HEK293 (cell line): Measurements from ENCODE around the gene HEXIM1.

Source experiments
- CTCF ChIA-PET: fragments of 350-600 bp; formaldehyde crosslinking; extraction: SDS; loops from one replicate; lab custom pipeline; 2021; ENCODE audit warnings: antibody characterized with exemption; lab: Yijun Ruan, JAX
- POLR2A ChIA-PET: fragments of 300-600 bp; formaldehyde crosslinking; extraction: SDS; loops from one replicate; lab custom pipeline; 2020; ENCODE audit warnings: antibody characterized with exemption, inconsistent platforms; lab: Yijun Ruan, JAX
- H3K27ac ChIP-seq: fragments of 200-500 bp; sonication (Bioruptor generic); 2 replicates; pipeline ENCODE4 v1.5.1; 2014; ENCODE audit warnings: low read depth, low read length, control low read depth, inconsistent platforms; ENCODE audit errors: extremely low read depth
- H3K36me3 ChIP-seq, 2 experiments: fragments of 200-500 bp in 1 of 2; sonication (Bioruptor generic) in 1 of 2; 1 replicate in 1 of 2; 2 replicates in 1 of 2; pipeline ENCODE4 v1.5.1; 2014 to 2017; ENCODE audit warnings: inconsistent platforms in 2 of 2, low read length in 2 of 2; ENCODE audit not compliant: control insufficient read depth in 2 of 2, insufficient read depth in 1 of 2
- H3K4me1 ChIP-seq: fragments of 200-500 bp; sonication (Bioruptor generic); 2 replicates; pipeline ENCODE4 v1.5.1; 2014; ENCODE audit warnings: mild to moderate bottlenecking, low read length, inconsistent platforms; ENCODE audit not compliant: control insufficient read depth, insufficient read depth
- H3K4me3 ChIP-seq: 2 replicates; pipeline ENCODE4 v1.5.1; 2011; ENCODE audit warnings: low read depth, mild to moderate bottlenecking, control low read depth, low read length, moderate library complexity
- H3K9me3 ChIP-seq: fragments of 200-500 bp; sonication (Bioruptor generic); 2 replicates; pipeline ENCODE4 v1.5.1; 2014; ENCODE audit warnings: low read depth, low read length, inconsistent platforms; ENCODE audit not compliant: control insufficient read depth, insufficient read depth
- BCL11A ChIP-seq: fragments of 450-650 bp; formaldehyde crosslinking; IDR thresholded peaks from 2 replicates; pipeline ENCODE4 v1.5.1; 2016; ENCODE audit warnings: low read depth, missing biosample characterization, missing genetic modification characterization
- IKZF3 ChIP-seq: fragments of 450-650 bp; IDR thresholded peaks from 2 replicates; pipeline ENCODE4 v1.5.0; 2018; ENCODE audit warnings: missing biosample characterization, mild to moderate bottlenecking, missing genetic modification characterization, moderate library complexity
- OSR2 ChIP-seq: fragments of 450-650 bp; formaldehyde crosslinking; IDR thresholded peaks from 2 replicates; pipeline ENCODE4 v1.5.1; 2016; ENCODE audit warnings: missing biosample characterization, missing genetic modification characterization
- PRDM4 ChIP-seq: fragments of 450-650 bp; formaldehyde crosslinking; IDR thresholded peaks from 2 replicates; pipeline ENCODE4 v1.5.1; 2017; ENCODE audit warnings: missing biosample characterization, missing genetic modification characterization
- RBAK ChIP-seq: fragments of 450-650 bp; formaldehyde crosslinking; IDR thresholded peaks from 2 replicates; pipeline ENCODE4 v1.5.1; 2016; ENCODE audit warnings: missing biosample characterization, missing genetic modification characterization
- WT1 ChIP-seq: fragments of 450-650 bp; formaldehyde crosslinking; IDR thresholded peaks from 2 replicates; pipeline ENCODE4 v1.5.1; 2016; ENCODE audit warnings: missing biosample characterization, missing genetic modification characterization
- ZBTB20 ChIP-seq: fragments of 450-650 bp; formaldehyde crosslinking; IDR thresholded peaks from 2 replicates; pipeline ENCODE4 v1.5.1; 2016; ENCODE audit warnings: missing biosample characterization, missing genetic modification characterization
- ZBTB7A ChIP-seq: fragments of 450-650 bp; formaldehyde crosslinking; IDR thresholded peaks from 2 replicates; pipeline ENCODE4 v1.5.1; 2016; ENCODE audit warnings: low read depth, missing biosample characterization, missing genetic modification characterization
- ZFP3 ChIP-seq: fragments of 450-650 bp; formaldehyde crosslinking; IDR thresholded peaks from 2 replicates; pipeline ENCODE4 v1.5.1; 2016; ENCODE audit warnings: low read depth, missing biosample characterization, missing genetic modification characterization
- ZIC2 ChIP-seq: fragments of 450-650 bp; formaldehyde crosslinking; IDR thresholded peaks from 2 replicates; pipeline ENCODE4 v1.5.1; 2016; ENCODE audit warnings: missing biosample characterization, missing genetic modification characterization
- ZNF211 ChIP-seq: fragments of 450-650 bp; formaldehyde crosslinking; IDR thresholded peaks from 2 replicates; pipeline ENCODE4 v1.5.1; 2016; ENCODE audit warnings: low read depth, missing biosample characterization, missing genetic modification characterization
- ZNF24 ChIP-seq: fragments of 450-650 bp; formaldehyde crosslinking; IDR thresholded peaks from 2 replicates; pipeline ENCODE4 v1.5.1; 2016; ENCODE audit warnings: missing biosample characterization, missing genetic modification characterization
- ZNF324 ChIP-seq: fragments of 450-650 bp; formaldehyde crosslinking; IDR thresholded peaks from 2 replicates; pipeline ENCODE4 v1.5.1; 2016; ENCODE audit warnings: missing biosample characterization, missing genetic modification characterization
- ZNF341 ChIP-seq: fragments of 450-650 bp; formaldehyde crosslinking; IDR thresholded peaks from 2 replicates; pipeline ENCODE4; 2016; ENCODE audit warnings: low read depth, missing biosample characterization, missing genetic modification characterization
- ZNF600 ChIP-seq: fragments of 450-650 bp; formaldehyde crosslinking; IDR thresholded peaks from 2 replicates; pipeline ENCODE4 v1.5.1; 2016; ENCODE audit warnings: missing biosample characterization, missing genetic modification characterization
- ZNF654 ChIP-seq: fragments of 450-650 bp; formaldehyde crosslinking; IDR thresholded peaks from 2 replicates; pipeline ENCODE4 v1.5.1; 2016; ENCODE audit warnings: low read depth, missing biosample characterization, missing genetic modification characterization
- ZSCAN30 ChIP-seq: fragments of 450-650 bp; IDR thresholded peaks from 2 replicates; pipeline ENCODE4 v1.5.1; 2018; ENCODE audit warnings: missing biosample characterization, mild to moderate bottlenecking, missing genetic modification characterization, moderate library complexity
- TF ChIP-seq, protein P1 (sequence below): fragments of 450-650 bp; formaldehyde crosslinking; IDR thresholded peaks from 2 replicates; pipeline ENCODE4 v1.5.1; 2016; ENCODE audit warnings: missing biosample characterization, missing genetic modification characterization
- TF ChIP-seq, protein P2 (sequence below): fragments of 450-650 bp; formaldehyde crosslinking; conservative IDR thresholded peaks from 2 replicates; pipeline ENCODE4 v1.5.1; 2016; ENCODE audit warnings: low read depth, missing biosample characterization, missing genetic modification characterization
- TF ChIP-seq, protein P3 (sequence below): fragments of 450-650 bp; formaldehyde crosslinking; IDR thresholded peaks from 2 replicates; pipeline ENCODE4 v1.5.1; 2016; ENCODE audit warnings: missing biosample characterization, missing genetic modification characterization
- TF ChIP-seq, protein P4 (sequence below): fragments of 450-650 bp; formaldehyde crosslinking; IDR thresholded peaks from 2 replicates; pipeline ENCODE4 v1.5.1; 2016; ENCODE audit warnings: missing biosample characterization, missing genetic modification characterization
- TF ChIP-seq, protein P5 (sequence below): fragments of 450-650 bp; formaldehyde crosslinking; IDR thresholded peaks from 2 replicates; pipeline ENCODE4 v1.5.1; 2016; ENCODE audit warnings: missing biosample characterization, missing genetic modification characterization

Gene HEXIM1

GRCh38 chr17:45149037-45149668 is 878 bp downstream of the HEXIM1 start:
- ChIA-PET POLR2A (interaction anchor here (0.6 to 8.3 kb wide), 60 partner anchors 11 to 384 kb away, joined by 3 to 700 read pairs (median 4); partner anchors contain the start of genes ACBD4, EFTUD2, FMNL1 and GJC1), CTCF (interaction anchor here (0.7 to 10.8 kb wide), 32 partner anchors 11 to 268 kb away, joined by 3 to 209 read pairs (median 5); partner anchors contain the start of genes ACBD4, FMNL1, HEXIM2 and PLCD3)
- Histone ChIP-seq H3K27ac (peak overlapping the region; percentile 86), H3K36me3 (peaks cover 0 to 6% of the 10 kb centered on the region in 2 experiments; a peak in 1 of 3 replicates), H3K4me1 (peaks cover 10% of the 10 kb centered on the region; the same call in 1 of the 2 replicates), H3K4me3 (peak overlapping the region; percentile 61), H3K9me3 (no peaks in the 10 kb centered on the region)
- TF ChIP-seq WT1: peak; percentile 41; the same call in 1 of the 2 replicates
- peak; percentile 17; the same call in 1 of the 2 replicates for TF ChIP-seq IKZF3 (tag by site-specific recombination)
- TF ChIP-seq ZNF24 (tag by site-specific recombination): peak; percentile 19; the same call in 1 of the 2 replicates
- peak; percentile 46; the same call in 1 of the 2 replicates for TF ChIP-seq ZBTB20
- TF ChIP-seq ZNF211 (tag by site-specific recombination): no peak
- TF ChIP-seq ZBTB7A (tag by site-specific recombination): 0 out of 2 replicates have a peak, but pooled peaks have one; percentile 15
- TF ChIP-seq ZNF654: peak; percentile 82
- TF ChIP-seq, protein P1, sequence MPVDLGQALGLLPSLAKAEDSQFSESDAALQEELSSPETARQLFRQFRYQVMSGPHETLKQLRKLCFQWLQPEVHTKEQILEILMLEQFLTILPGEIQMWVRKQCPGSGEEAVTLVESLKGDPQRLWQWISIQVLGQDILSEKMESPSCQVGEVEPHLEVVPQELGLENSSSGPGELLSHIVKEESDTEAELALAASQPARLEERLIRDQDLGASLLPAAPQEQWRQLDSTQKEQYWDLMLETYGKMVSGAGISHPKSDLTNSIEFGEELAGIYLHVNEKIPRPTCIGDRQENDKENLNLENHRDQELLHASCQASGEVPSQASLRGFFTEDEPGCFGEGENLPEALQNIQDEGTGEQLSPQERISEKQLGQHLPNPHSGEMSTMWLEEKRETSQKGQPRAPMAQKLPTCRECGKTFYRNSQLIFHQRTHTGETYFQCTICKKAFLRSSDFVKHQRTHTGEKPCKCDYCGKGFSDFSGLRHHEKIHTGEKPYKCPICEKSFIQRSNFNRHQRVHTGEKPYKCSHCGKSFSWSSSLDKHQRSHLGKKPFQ: no peak
- peak; percentile 70 for TF ChIP-seq ZSCAN30
- peak; percentile 56 for TF ChIP-seq ZNF324 (tag by site-specific recombination)
- TF ChIP-seq ZNF600 (tag by site-specific recombination): peak; percentile 92
- 0 out of 2 replicates have a peak, but pooled peaks have one; percentile 44 for TF ChIP-seq BCL11A
- no peak for TF ChIP-seq RBAK
- TF ChIP-seq ZIC2 (tag by site-specific recombination): 0 out of 2 replicates have a peak, but pooled peaks have one; percentile 6
- TF ChIP-seq PRDM4 (tag by site-specific recombination): no peak
- TF ChIP-seq, protein P2, sequence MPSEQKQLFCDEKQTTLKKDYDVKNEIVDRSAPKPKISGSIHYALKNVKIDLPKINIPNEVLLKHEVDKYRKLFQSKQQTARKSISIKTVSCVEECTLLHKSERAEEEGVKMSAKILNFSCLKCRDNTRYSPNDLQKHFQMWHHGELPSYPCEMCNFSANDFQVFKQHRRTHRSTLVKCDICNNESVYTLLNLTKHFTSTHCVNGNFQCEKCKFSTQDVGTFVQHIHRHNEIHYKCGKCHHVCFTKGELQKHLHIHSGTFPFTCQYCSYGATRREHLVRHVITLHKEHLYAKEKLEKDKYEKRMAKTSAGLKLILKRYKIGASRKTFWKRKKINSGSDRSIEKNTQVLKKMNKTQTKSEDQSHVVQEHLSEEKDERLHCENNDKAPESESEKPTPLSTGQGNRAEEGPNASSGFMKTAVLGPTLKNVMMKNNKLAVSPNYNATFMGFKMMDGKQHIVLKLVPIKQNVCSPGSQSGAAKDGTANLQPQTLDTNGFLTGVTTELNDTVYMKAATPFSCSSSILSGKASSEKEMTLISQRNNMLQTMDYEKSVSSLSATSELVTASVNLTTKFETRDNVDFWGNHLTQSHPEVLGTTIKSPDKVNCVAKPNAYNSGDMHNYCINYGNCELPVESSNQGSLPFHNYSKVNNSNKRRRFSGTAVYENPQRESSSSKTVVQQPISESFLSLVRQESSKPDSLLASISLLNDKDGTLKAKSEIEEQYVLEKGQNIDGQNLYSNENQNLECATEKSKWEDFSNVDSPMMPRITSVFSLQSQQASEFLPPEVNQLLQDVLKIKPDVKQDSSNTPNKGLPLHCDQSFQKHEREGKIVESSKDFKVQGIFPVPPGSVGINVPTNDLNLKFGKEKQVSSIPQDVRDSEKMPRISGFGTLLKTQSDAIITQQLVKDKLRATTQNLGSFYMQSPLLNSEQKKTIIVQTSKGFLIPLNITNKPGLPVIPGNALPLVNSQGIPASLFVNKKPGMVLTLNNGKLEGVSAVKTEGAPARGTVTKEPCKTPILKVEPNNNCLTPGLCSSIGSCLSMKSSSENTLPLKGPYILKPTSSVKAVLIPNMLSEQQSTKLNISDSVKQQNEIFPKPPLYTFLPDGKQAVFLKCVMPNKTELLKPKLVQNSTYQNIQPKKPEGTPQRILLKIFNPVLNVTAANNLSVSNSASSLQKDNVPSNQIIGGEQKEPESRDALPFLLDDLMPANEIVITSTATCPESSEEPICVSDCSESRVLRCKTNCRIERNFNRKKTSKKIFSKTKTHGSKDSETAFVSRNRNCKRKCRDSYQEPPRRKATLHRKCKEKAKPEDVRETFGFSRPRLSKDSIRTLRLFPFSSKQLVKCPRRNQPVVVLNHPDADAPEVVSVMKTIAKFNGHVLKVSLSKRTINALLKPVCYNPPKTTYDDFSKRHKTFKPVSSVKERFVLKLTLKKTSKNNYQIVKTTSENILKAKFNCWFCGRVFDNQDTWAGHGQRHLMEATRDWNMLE (tag by site-specific recombination): 0 out of 2 replicates have a peak, but pooled peaks have one; percentile 11
- TF ChIP-seq, protein P3, sequence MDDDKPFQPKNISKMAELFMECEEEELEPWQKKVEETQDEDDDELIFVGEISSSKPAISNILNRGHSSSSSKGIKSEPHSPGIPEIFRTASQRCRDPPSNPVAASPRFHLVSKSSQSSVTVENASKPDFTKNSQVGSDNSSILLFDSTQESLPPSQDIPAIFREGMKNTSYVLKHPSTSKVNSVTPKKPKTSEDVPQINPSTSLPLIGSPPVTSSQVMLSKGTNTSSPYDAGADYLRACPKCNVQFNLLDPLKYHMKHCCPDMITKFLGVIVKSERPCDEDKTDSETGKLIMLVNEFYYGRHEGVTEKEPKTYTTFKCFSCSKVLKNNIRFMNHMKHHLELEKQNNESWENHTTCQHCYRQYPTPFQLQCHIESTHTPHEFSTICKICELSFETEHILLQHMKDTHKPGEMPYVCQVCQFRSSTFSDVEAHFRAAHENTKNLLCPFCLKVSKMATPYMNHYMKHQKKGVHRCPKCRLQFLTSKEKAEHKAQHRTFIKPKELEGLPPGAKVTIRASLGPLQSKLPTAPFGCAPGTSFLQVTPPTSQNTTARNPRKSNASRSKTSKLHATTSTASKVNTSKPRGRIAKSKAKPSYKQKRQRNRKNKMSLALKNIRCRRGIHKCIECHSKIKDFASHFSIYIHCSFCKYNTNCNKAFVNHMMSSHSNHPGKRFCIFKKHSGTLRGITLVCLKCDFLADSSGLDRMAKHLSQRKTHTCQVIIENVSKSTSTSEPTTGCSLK (tag by site-specific recombination): no peak
- TF ChIP-seq, protein P4, sequence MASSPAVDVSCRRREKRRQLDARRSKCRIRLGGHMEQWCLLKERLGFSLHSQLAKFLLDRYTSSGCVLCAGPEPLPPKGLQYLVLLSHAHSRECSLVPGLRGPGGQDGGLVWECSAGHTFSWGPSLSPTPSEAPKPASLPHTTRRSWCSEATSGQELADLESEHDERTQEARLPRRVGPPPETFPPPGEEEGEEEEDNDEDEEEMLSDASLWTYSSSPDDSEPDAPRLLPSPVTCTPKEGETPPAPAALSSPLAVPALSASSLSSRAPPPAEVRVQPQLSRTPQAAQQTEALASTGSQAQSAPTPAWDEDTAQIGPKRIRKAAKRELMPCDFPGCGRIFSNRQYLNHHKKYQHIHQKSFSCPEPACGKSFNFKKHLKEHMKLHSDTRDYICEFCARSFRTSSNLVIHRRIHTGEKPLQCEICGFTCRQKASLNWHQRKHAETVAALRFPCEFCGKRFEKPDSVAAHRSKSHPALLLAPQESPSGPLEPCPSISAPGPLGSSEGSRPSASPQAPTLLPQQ (tag by site-specific recombination): no peak
- TF ChIP-seq, protein P5, sequence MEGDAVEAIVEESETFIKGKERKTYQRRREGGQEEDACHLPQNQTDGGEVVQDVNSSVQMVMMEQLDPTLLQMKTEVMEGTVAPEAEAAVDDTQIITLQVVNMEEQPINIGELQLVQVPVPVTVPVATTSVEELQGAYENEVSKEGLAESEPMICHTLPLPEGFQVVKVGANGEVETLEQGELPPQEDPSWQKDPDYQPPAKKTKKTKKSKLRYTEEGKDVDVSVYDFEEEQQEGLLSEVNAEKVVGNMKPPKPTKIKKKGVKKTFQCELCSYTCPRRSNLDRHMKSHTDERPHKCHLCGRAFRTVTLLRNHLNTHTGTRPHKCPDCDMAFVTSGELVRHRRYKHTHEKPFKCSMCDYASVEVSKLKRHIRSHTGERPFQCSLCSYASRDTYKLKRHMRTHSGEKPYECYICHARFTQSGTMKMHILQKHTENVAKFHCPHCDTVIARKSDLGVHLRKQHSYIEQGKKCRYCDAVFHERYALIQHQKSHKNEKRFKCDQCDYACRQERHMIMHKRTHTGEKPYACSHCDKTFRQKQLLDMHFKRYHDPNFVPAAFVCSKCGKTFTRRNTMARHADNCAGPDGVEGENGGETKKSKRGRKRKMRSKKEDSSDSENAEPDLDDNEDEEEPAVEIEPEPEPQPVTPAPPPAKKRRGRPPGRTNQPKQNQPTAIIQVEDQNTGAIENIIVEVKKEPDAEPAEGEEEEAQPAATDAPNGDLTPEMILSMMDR (tag by site-specific recombination): peak; percentile 98
- TF ChIP-seq ZNF341 (tag by site-specific recombination): peak; percentile 87
- TF ChIP-seq ZFP3 (tag by site-specific recombination): no peak
- TF ChIP-seq OSR2: 0 out of 2 replicates have a peak, but pooled peaks have one; percentile 7
